Gastrocnemius medialis (tissue), 4 donors: ENCODE results near the gene ITGAV.

Source experiments
- POLR2A ChIP-seq, 2 donors: fragments of 450-650 bp; IDR thresholded peaks; one replicate each; pipeline ENCODE4 v1.6.1; 2017; ENCODE audit warnings: antibody characterized with exemption in 2 of 2, mild to moderate bottlenecking in 2 of 2, moderate library complexity in 2 of 2
- TF ChIP-seq, protein P1 (sequence below), 5 experiments: fragments of 450-650 bp in 3 of 5; fragments of 200-600 bp in 2 of 5; sonication (generic) in 2 of 5; IDR thresholded peaks in 4 of 5; conservative IDR thresholded peaks in 1 of 5; 1 replicate in 4 of 5; 2 replicates in 1 of 5; pipeline ENCODE4 v1.5.1; 2016 to 2019; ENCODE audit warnings: antibody characterized with exemption in 5 of 5, mild to moderate bottlenecking in 3 of 5, moderate library complexity in 3 of 5

DNA sequence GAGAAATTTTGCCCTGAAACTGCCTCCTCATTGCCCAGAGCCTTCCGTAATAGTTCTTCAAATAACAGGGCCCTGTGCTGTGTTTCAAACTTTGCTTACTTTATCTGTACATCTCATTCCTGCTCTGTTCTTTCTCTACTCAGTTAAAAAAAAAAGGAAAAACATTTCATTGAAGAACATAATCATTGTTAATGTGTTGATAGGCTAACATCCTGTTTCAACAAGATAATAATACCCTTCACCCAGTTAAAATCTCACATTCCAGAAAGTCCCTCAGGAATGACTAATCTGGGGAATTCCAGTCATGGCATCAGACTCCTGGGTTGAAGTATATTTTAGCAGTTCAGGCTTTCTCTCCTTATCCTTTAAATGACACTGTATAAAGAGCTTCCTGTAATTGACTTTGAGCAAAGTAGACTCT is 45.6 kb upstream of the ITGAV start:
- TF ChIP-seq, protein P1, sequence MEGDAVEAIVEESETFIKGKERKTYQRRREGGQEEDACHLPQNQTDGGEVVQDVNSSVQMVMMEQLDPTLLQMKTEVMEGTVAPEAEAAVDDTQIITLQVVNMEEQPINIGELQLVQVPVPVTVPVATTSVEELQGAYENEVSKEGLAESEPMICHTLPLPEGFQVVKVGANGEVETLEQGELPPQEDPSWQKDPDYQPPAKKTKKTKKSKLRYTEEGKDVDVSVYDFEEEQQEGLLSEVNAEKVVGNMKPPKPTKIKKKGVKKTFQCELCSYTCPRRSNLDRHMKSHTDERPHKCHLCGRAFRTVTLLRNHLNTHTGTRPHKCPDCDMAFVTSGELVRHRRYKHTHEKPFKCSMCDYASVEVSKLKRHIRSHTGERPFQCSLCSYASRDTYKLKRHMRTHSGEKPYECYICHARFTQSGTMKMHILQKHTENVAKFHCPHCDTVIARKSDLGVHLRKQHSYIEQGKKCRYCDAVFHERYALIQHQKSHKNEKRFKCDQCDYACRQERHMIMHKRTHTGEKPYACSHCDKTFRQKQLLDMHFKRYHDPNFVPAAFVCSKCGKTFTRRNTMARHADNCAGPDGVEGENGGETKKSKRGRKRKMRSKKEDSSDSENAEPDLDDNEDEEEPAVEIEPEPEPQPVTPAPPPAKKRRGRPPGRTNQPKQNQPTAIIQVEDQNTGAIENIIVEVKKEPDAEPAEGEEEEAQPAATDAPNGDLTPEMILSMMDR (IDR thresholded peaks at IDR 0.05 in 4 of 5, conservative IDR thresholded peaks at IDR 0.05 in 1 of 5) = no peak
- no peak for TF ChIP-seq POLR2A (IDR thresholded peaks at IDR 0.05)
